ENCODE results near the gene RUVBL1. TPM values are rescaled to one million over a fixed set of nuclear protein-coding genes. Genes with fewer than 3 reads are reported as not detected.

Gene RUVBL1
- total and polyA plus RNA-seq, 2 experiments from 2014 or later: 29.7 to 33.5 TPM

DNA sequence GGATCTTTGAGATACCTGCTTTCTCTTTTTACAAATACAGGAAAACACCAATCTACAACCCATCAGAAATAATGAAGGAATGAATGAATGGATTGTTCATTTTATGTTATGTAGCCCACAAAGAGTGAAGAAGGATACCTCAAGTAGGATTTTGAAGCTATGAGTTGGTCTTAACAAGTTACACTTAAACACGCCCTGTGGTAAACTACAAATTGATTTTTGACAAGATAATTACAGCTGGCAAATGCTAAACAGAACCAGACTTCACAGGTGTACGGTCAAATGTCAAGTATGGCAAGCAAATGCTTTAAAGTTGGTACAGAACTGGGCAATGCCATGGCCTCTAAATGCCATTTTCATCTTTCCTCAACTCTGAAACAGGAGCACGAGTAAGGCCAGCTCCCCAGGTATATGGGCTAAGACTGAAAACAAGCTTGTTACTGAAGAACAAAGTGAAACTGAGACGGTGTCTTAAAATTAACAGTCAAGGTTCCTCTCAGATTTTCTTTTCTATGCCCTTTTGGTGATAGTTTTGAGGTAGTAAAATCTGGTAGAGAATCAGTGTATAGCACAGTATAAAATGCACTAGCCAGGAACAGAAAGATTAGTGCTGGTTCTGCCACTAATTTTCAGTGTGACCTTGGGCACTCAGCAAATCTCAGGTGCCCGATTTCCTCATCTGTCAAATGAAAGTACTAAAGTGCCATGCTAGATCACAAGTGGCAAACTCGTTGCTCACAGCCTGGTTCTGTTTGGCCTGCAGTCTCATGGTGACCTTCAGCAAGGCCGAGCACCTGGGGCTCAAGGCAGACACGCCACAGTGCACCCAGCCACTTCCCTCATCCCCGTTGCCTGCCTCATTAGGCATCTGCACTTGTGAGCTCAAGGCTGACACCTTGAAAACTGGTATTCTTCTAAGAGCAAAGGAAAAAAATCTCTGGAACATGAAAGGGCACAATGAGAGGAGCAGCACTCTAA lies 9.5 kb downstream of the RUVBL1 start:
- Histone ChIP-seq H3K4me2 (no peak overlapping the region), H3K4me3 (no peak overlapping the region), H3K36me3 (replicated peaks; ENCODE audit: insufficient read depth, low read depth) (no peaks in the 10 kb centered on the region), H3K4me1 (ENCODE audit: insufficient read depth) (no peaks in the 10 kb centered on the region), H3K27ac (no peak overlapping the region), H4K20me1 (ENCODE audit: insufficient read depth, poor library complexity, severe bottlenecking) (no peaks in the 10 kb centered on the region), H3K9me3 (ENCODE audit: low read depth) (no peaks in the 10 kb centered on the region), H3K27me3 (no peaks in the 10 kb centered on the region), H3K79me2 (peaks cover 6% of the 10 kb centered on the region), H3K9me2 (replicated peaks; ENCODE audit: insufficient read depth) (no peaks in the 10 kb centered on the region), H2AFZ (no peak overlapping the region)
- TF ChIP-seq EZH2phosphoT487 (IDR thresholded peaks at IDR 0.05; ENCODE audit: low read depth, severe bottlenecking, unreplicated experiment) (no peak), EZH2 (IDR thresholded peaks at IDR 0.05; ENCODE audit: borderline replicate concordance) (no peak)
- TF ChIP-seq, protein P1, sequence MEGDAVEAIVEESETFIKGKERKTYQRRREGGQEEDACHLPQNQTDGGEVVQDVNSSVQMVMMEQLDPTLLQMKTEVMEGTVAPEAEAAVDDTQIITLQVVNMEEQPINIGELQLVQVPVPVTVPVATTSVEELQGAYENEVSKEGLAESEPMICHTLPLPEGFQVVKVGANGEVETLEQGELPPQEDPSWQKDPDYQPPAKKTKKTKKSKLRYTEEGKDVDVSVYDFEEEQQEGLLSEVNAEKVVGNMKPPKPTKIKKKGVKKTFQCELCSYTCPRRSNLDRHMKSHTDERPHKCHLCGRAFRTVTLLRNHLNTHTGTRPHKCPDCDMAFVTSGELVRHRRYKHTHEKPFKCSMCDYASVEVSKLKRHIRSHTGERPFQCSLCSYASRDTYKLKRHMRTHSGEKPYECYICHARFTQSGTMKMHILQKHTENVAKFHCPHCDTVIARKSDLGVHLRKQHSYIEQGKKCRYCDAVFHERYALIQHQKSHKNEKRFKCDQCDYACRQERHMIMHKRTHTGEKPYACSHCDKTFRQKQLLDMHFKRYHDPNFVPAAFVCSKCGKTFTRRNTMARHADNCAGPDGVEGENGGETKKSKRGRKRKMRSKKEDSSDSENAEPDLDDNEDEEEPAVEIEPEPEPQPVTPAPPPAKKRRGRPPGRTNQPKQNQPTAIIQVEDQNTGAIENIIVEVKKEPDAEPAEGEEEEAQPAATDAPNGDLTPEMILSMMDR (IDR thresholded peaks at IDR 0.05; ENCODE audit: poor library complexity): no peak
- 88% methylated on average over 9 of the region's 9 CpGs for WGBS (ENCODE audit: low lambda C conversion rate, missing lambda C conversion rate)
- no peak for DNase-seq (ENCODE audit: low spot score)

DNA sequence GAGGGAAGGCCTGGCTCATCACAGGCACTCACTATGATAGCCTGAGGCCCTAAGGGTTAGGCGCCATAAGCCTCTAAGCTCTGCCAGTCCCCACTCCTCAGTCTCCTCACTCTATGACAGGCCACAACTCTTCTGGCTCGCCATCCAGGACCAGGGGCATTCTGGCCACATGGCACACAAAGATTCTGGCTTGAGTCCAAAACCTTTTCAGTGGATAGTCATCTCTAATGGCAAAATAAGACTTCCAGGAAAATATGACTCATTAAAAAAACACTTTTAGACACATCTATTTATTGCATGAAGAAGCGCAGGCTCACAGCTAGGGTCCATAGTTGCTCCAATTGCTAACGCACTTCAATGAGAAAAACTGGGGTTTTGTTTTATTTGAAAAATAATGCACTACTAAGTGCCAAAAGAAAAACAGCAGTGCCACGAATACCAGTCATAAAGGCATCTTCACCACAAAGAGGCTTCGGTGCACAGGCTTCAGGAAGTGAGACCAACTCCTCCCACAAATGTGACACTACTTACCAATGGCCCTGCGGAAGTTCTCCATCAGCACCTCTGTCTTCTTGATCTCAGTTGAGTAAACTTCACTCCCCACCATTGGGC lies 11.1 kb downstream of the RUVBL1 start:
- no peaks in the 10 kb centered on the region for H3K27me3 ChIP-seq
- H3K4me2 ChIP-seq: no peak overlapping the region
- no peaks in the 10 kb centered on the region for H3K9me3 ChIP-seq (ENCODE audit: low read depth)
- no peaks in the 10 kb centered on the region for H3K9me2 ChIP-seq (replicated peaks; ENCODE audit: insufficient read depth)
- H2AFZ ChIP-seq: no peak overlapping the region
- H4K20me1 ChIP-seq (ENCODE audit: insufficient read depth, poor library complexity, severe bottlenecking): no peaks in the 10 kb centered on the region
- WGBS (ENCODE audit: low lambda C conversion rate, missing lambda C conversion rate): 88% methylated on average over 7 of the region's 7 CpGs
- H3K4me1 ChIP-seq (ENCODE audit: insufficient read depth): no peaks in the 10 kb centered on the region
- DNase-seq (ENCODE audit: low spot score): peak; percentile 39
- H3K4me3 ChIP-seq: no peak overlapping the region
- TF ChIP-seq EZH2 (IDR thresholded peaks at IDR 0.05; ENCODE audit: borderline replicate concordance) (no peak), EZH2phosphoT487 (IDR thresholded peaks at IDR 0.05; ENCODE audit: low read depth, severe bottlenecking, unreplicated experiment) (no peak)
- TF ChIP-seq, protein P1 (IDR thresholded peaks at IDR 0.05; ENCODE audit: poor library complexity): no peak
- no peaks in the 10 kb centered on the region for H3K36me3 ChIP-seq (replicated peaks; ENCODE audit: insufficient read depth, low read depth)
- H3K79me2 ChIP-seq: peaks cover 4% of the 10 kb centered on the region
- no peak overlapping the region for H3K27ac ChIP-seq

DNA sequence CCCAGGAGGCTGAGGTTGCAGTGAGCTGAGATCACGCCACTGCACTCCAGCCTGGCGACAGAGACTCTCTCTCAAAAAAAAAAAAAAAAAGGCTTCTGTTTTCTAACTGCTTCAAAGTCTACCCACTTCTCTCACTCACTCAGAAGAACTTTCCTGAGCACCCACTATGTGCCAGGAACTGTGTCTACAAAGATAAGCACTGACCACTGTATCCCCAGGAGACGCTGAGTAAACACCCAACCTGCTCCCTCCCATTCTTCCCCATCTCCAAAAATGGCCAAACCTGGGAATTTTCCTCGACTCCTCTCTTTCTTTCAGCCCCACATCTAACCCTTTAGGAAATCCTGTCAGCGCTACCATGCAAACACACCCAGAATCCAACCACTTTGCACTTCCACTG lies 12.5 kb downstream of the RUVBL1 start:
- TF ChIP-seq EZH2 (IDR thresholded peaks at IDR 0.05; ENCODE audit: borderline replicate concordance) (no peak), EZH2phosphoT487 (IDR thresholded peaks at IDR 0.05; ENCODE audit: low read depth, severe bottlenecking, unreplicated experiment) (no peak)
- TF ChIP-seq, protein P1 (IDR thresholded peaks at IDR 0.05; ENCODE audit: poor library complexity): no peak
- DNase-seq (ENCODE audit: low spot score): no peak
- Histone ChIP-seq H2AFZ (no peak overlapping the region), H3K4me3 (no peak overlapping the region), H3K36me3 (replicated peaks; ENCODE audit: insufficient read depth, low read depth) (no peaks in the 10 kb centered on the region), H4K20me1 (ENCODE audit: insufficient read depth, poor library complexity, severe bottlenecking) (no peaks in the 10 kb centered on the region), H3K27me3 (no peaks in the 10 kb centered on the region), H3K4me2 (no peak overlapping the region), H3K4me1 (ENCODE audit: insufficient read depth) (no peaks in the 10 kb centered on the region), H3K79me2 (peaks cover 4% of the 10 kb centered on the region), H3K27ac (no peak overlapping the region), H3K9me3 (ENCODE audit: low read depth) (no peaks in the 10 kb centered on the region), H3K9me2 (replicated peaks; ENCODE audit: insufficient read depth) (no peaks in the 10 kb centered on the region)
- WGBS (ENCODE audit: low lambda C conversion rate, missing lambda C conversion rate): 98% methylated on average over 4 of the region's 5 CpGs

All from hepatocyte (in vitro differentiated cells).